HCT116 (cell line): Measurements from ENCODE around the gene JAGN1. TPM values are rescaled to one million over a fixed set of nuclear protein-coding genes. Genes with fewer than 3 reads are reported as not detected.
A peak's percentile ranks its signal among the peaks of the same experiment; 100 is the strongest.

Experiments used
- ATAC-seq: fragments of 200-7000 bp; cut with Tn5 transposase; 2 replicates; pipeline ENCODE4 v1.9.1; 2020; ENCODE audit warnings: mild to moderate bottlenecking, moderate library complexity
- BruUV-seq: library from RNA; stranded (reverse); fragments of 400-500 nt; replicated peaks from 2 replicates; lab custom pipeline; 2021; lab: Mats Ljungman, UMichigan
- CTCF ChIA-PET: fragments of 300-600 bp; sonication (Branson Sonifier 250); formaldehyde crosslinking; loops from one replicate; lab custom pipeline; 2021; ENCODE audit warnings: antibody characterized with exemption; lab: Charles Lee
- POLR2A ChIA-PET: fragments of 300-600, 350-600 bp; sonication (Branson Sonifier 250); formaldehyde crosslinking; loops from one replicate; lab custom pipeline; 2021; ENCODE audit warnings: antibody characterized with exemption; lab: Charles Lee
- RAD21 ChIA-PET, 2 experiments: fragments of 300-600 bp; sonication (Branson Sonifier 250); formaldehyde crosslinking; loops; one replicate each; lab custom pipeline; 2023; ENCODE audit warnings: low total read pairs in 2 of 2; ENCODE audit not compliant: uncharacterized antibody in 2 of 2, unreplicated experiment in 2 of 2, low non-redundant PET in 1 of 2; lab: Charles Lee
- DNase-seq: peaks from one replicate; pipeline ENCODE4 v3.0.0-alpha.2; 2010; ENCODE audit warnings: low read depth, low spot score
- H2AFZ ChIP-seq: fragments of 200-600 bp; shearing (Covaris generic), sonication (generic); 2 replicates; pipeline ENCODE4 v1.6.1; 2017; ENCODE audit warnings: low read depth, mixed run types, mixed read lengths, antibody characterized with exemption, low read length; ENCODE audit not compliant: poor library complexity, severe bottlenecking
- H3K27ac ChIP-seq: 2 replicates; pipeline ENCODE4 v1.5.1; 2012; ENCODE audit warnings: low read depth, low read length
- H3K27me3 ChIP-seq: fragments of 200-600 bp; sonication (generic); 2 replicates; pipeline ENCODE4 v1.6.1; 2016; ENCODE audit warnings: mixed run types, low read length, mixed read lengths; ENCODE audit not compliant: insufficient read depth
- H3K36me3 ChIP-seq, 2 experiments: fragments of 200-500 bp in 1 of 2; fragments of 200-600 bp in 1 of 2; sonication (Bioruptor generic) in 1 of 2; sonication (generic) in 1 of 2; 2 replicates each; pipeline versions ENCODE4 v1.5.1 to v1.6.1; 2014 to 2016; ENCODE audit warnings: low read length in 2 of 2, inconsistent platforms in 1 of 2, mixed read lengths in 1 of 2, mixed run types in 1 of 2; ENCODE audit not compliant: insufficient read depth in 2 of 2, control insufficient read depth in 1 of 2
- H3K4me1 ChIP-seq, 2 experiments: fragments of 200-600 bp in 1 of 2; sonication (generic) in 1 of 2; 2 replicates each; pipeline versions ENCODE4 v1.5.1 to v1.6.1; 2012 to 2017; ENCODE audit warnings: low read length in 2 of 2, inconsistent platforms in 1 of 2, mild to moderate bottlenecking in 1 of 2, mixed read lengths in 1 of 2, mixed run types in 1 of 2, moderate library complexity in 1 of 2; ENCODE audit not compliant: insufficient read depth in 2 of 2, control insufficient read depth in 1 of 2
- H3K4me2 ChIP-seq: fragments of 200-600 bp; sonication (generic); 2 replicates; pipeline ENCODE4 v1.6.1; 2017; ENCODE audit warnings: mixed run types, low read length, mixed read lengths
- H3K4me3 ChIP-seq, 2 experiments: fragments of 200-600 bp in 1 of 2; sonication (generic) in 1 of 2; replicated peaks in 1 of 2; 2 replicates each; pipeline ENCODE4 v1.5.1; 2011 to 2016; ENCODE audit warnings: low read length in 2 of 2, control low read depth in 1 of 2, low read depth in 1 of 2, mild to moderate bottlenecking in 1 of 2, mixed read lengths in 1 of 2, mixed run types in 1 of 2
- H3K79me2 ChIP-seq: fragments of 200-600 bp; sonication (generic); 2 replicates; pipeline ENCODE4 v1.6.1; 2017; ENCODE audit warnings: mild to moderate bottlenecking, mixed run types, low read length, moderate library complexity, mixed read lengths; ENCODE audit not compliant: insufficient read depth
- H3K9ac ChIP-seq: fragments of 200-600 bp; sonication (generic); 2 replicates; pipeline ENCODE4 v1.6.1; 2016; ENCODE audit warnings: low read length, mixed read lengths
- H3K9me2 ChIP-seq: fragments of 200-600 bp; sonication (generic), shearing (Covaris generic); 2 replicates; pipeline ENCODE4 v1.6.1; 2017; ENCODE audit warnings: mixed run types, mild to moderate bottlenecking, moderate library complexity; ENCODE audit not compliant: insufficient read depth
- H3K9me3 ChIP-seq, 2 experiments: fragments of 200-500 bp in 1 of 2; fragments of 200-600 bp in 1 of 2; sonication (Bioruptor generic) in 1 of 2; sonication (generic) in 1 of 2; 2 replicates each; pipeline ENCODE4 v1.6.1; 2014 to 2017; ENCODE audit warnings: low read length in 2 of 2, mixed read lengths in 2 of 2, inconsistent platforms in 1 of 2, low read depth in 1 of 2, mild to moderate bottlenecking in 1 of 2, mixed run types in 1 of 2, moderate library complexity in 1 of 2; ENCODE audit not compliant: control insufficient read depth in 1 of 2, insufficient read depth in 1 of 2
- H4K20me1 ChIP-seq: fragments of 200-600 bp; sonication (generic), shearing (Covaris generic); 2 replicates; pipeline ENCODE4 v1.6.1; 2017; ENCODE audit warnings: mixed run types, mild to moderate bottlenecking, moderate library complexity; ENCODE audit not compliant: insufficient read depth
- ELF1 ChIP-seq: IDR thresholded peaks from 2 replicates; pipeline ENCODE4 v1.6.1; 2012; ENCODE audit warnings: low read depth, borderline replicate concordance
- EZH2phosphoT487 ChIP-seq: fragments of 200-600 bp; IDR thresholded peaks from 2 replicates; pipeline ENCODE4 v1.6.1; 2018; ENCODE audit warnings: antibody characterized with exemption, borderline replicate concordance
- FOSL1 ChIP-seq: IDR thresholded peaks from 2 replicates; pipeline ENCODE4 v1.6.1; 2012; ENCODE audit warnings: low read depth
- POLR2AphosphoS5 ChIP-seq: IDR thresholded peaks from 2 replicates; pipeline ENCODE4 v1.6.1; 2011; ENCODE audit warnings: mild to moderate bottlenecking, low read depth, low read length, moderate library complexity
- RAD21 ChIP-seq: IDR thresholded peaks from 2 replicates; pipeline ENCODE4 v1.6.1; 2012; ENCODE audit warnings: low read depth, mild to moderate bottlenecking
- SP1 ChIP-seq: IDR thresholded peaks from 2 replicates; pipeline ENCODE4 v1.6.1; 2012; ENCODE audit warnings: low read depth
- TCF7L2 ChIP-seq: IDR thresholded peaks from 2 replicates; pipeline ENCODE4 v1.7.0; 2011; ENCODE audit warnings: borderline replicate concordance, inconsistent platforms; ENCODE audit not compliant: insufficient read depth, insufficient read length; ENCODE audit errors: extremely low read depth
- intact Hi-C: fragments of 100-400 bp; cut with micrococcal nuclease; formaldehyde crosslinking; loops from 2 replicates; pipeline ENCODE4 v1.10.0; 2022
- total RNA-seq: library from RNA; stranded (reverse); gene quantifications from one replicate; pipeline ENCODE4 v1.2.1, GENCODE V29; 2021; ENCODE audit not compliant: unreplicated experiment
- TF ChIP-seq, protein P1 (sequence below), 3 experiments: fragments of 200-600 bp in 1 of 3; sonication (generic) in 1 of 3; IDR thresholded peaks in 2 of 3; conservative IDR thresholded peaks in 1 of 3; 2 replicates each; pipeline ENCODE4 v1.5.1; 2012 to 2017; ENCODE audit warnings: low read depth in 2 of 3, low read length in 2 of 3, antibody characterized with exemption in 1 of 3, borderline replicate concordance in 1 of 3, control low read depth in 1 of 3, mild to moderate bottlenecking in 1 of 3, mixed read lengths in 1 of 3, mixed run types in 1 of 3, moderate library complexity in 1 of 3; ENCODE audit not compliant: insufficient read depth in 1 of 3

Gene JAGN1
- total RNA-seq, 1 experiment from 2014 or later, result 33.4 TPM

DNA sequence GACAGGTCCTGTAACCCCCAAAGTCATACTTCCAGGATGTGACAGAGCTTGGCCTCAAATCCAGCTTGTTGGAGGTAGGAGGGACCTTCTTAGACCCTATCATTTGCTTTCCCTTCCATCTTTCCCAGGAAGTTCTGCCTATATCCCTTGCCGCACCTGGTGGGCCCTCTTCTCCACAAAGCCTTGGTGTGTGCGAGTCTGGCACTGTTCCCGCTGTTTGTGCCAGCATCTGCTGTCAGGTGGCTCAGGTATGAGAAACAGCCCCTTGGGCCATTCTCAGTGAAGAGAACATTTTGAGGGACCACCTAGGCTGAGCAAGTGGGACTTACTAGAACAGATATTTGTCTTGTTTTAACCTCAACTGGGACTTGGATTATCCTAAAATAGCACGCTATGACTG, 13.5 kb downstream of the JAGN1 start:
- Histone ChIP-seq H4K20me1 (no peaks in the 10 kb centered on the region), H3K4me1 (peaks cover 11 to 23% of the 10 kb centered on the region in 2 experiments; a peak in 3 of 4 replicates), H3K9ac (peak overlapping the region; percentile 65; the same call in 1 of the 2 replicates), H2AFZ (no peak overlapping the region), H3K4me2 (peak overlapping the region; percentile 93), H3K36me3 (peaks cover 0 to 3% of the 10 kb centered on the region in 2 experiments; a peak in 1 of 4 replicates), H3K9me3 (no peaks in the 10 kb centered on the region), H3K79me2 (no peaks in the 10 kb centered on the region), H3K27ac (no peak overlapping the region), H3K9me2 (no peaks in the 10 kb centered on the region), H3K27me3 (no peaks in the 10 kb centered on the region), H3K4me3 (peak overlapping the region in 1 of 2 experiments; percentile 73; a peak in 2 of 4 replicates)
- RAD21 ChIA-PET, result no interaction called here
- TF ChIP-seq ELF1 (no peak), TCF7L2 (no peak), FOSL1 (no peak), EZH2phosphoT487 (no peak)
- TF ChIP-seq, protein P1, sequence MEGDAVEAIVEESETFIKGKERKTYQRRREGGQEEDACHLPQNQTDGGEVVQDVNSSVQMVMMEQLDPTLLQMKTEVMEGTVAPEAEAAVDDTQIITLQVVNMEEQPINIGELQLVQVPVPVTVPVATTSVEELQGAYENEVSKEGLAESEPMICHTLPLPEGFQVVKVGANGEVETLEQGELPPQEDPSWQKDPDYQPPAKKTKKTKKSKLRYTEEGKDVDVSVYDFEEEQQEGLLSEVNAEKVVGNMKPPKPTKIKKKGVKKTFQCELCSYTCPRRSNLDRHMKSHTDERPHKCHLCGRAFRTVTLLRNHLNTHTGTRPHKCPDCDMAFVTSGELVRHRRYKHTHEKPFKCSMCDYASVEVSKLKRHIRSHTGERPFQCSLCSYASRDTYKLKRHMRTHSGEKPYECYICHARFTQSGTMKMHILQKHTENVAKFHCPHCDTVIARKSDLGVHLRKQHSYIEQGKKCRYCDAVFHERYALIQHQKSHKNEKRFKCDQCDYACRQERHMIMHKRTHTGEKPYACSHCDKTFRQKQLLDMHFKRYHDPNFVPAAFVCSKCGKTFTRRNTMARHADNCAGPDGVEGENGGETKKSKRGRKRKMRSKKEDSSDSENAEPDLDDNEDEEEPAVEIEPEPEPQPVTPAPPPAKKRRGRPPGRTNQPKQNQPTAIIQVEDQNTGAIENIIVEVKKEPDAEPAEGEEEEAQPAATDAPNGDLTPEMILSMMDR (IDR thresholded peaks at IDR 0.05 in 2 of 3, conservative IDR thresholded peaks at IDR 0.05 in 1 of 3; ENCODE audit: borderline replicate concordance in 1 of 3, insufficient read depth in 1 of 3, low read depth in 2 of 3, low read length in 2 of 3), result no peak
- POLR2A ChIA-PET, result interaction anchor here (1.2 kb wide), 1 partner anchor 13 kb away, joined by 3 read pairs; the partner anchor contains the start of gene IL17RC
- DNase-seq, result no peak
- ATAC-seq, result no peak
- intact Hi-C loops, result no loop called here
- CTCF ChIA-PET, result no interaction called here
- BruUV-seq, result no TSS peak

DNA sequence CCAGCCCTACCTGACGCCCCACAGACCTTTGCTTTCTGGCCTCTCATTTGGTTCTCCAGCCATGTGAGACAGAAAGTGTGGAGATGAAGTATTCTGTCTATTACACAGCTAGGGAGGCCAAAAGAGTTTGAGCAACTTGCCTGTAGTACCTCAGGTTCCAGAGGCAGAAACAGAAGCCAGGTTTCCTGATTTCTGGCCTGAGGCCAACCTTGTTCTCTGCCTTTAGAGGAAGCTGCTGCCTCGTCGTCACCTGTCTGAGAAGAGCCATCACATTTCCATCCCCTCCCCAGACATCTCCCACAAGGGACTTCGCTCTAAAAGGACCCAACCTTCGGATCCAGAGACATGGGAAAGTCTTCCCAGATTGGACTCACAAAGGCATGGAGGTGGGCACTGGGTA, 16.1 kb downstream of the JAGN1 start:
- no peak overlapping the region for H3K27ac ChIP-seq
- intact Hi-C loops, result no loop called here
- H3K4me1 ChIP-seq, result peaks cover 11 to 23% of the 10 kb centered on the region in 2 experiments; a peak in 3 of 4 replicates
- H3K27me3 ChIP-seq, result no peaks in the 10 kb centered on the region
- no peak for ATAC-seq
- no peaks in the 10 kb centered on the region for H3K79me2 ChIP-seq
- H2AFZ ChIP-seq, result no peak overlapping the region
- CTCF ChIA-PET, result no interaction called here
- no peaks in the 10 kb centered on the region for H4K20me1 ChIP-seq
- H3K9me2 ChIP-seq, result no peaks in the 10 kb centered on the region
- no peak for TF ChIP-seq POLR2AphosphoS5
- TF ChIP-seq SP1, result no peak
- TF ChIP-seq RAD21, result no peak
- no TSS peak for BruUV-seq
- H3K9ac ChIP-seq, result no peak overlapping the region
- H3K4me3 ChIP-seq, result no peak overlapping the region
- H3K9me3 ChIP-seq, result no peaks in the 10 kb centered on the region
- H3K4me2 ChIP-seq, result no peak overlapping the region
- RAD21 ChIA-PET, result no interaction called here
- POLR2A ChIA-PET, result no interaction called here
- no peak for DNase-seq
- H3K36me3 ChIP-seq, result peaks cover 0 to 3% of the 10 kb centered on the region in 2 experiments; a peak in 2 of 4 replicates
